ENCODE measurements around the gene ZKSCAN1. TPM values are rescaled to one million over a fixed set of nuclear protein-coding genes. Genes with fewer than 3 reads are reported as not detected.

The ZKSCAN1 gene
- total RNA-seq, 1 experiment from 2014 or later, result 29.8 TPM

GRCh38 chr7:100048680-100049079 is 33.3 kb downstream of the ZKSCAN1 start:
- H3K27ac Mint-ChIP-seq, result no peak overlapping the region
- Histone ChIP-seq H3K27me3 (ENCODE audit: insufficient read depth, low read length) (no peaks in the 10 kb centered on the region), H4K20me1 (ENCODE audit: control insufficient read depth, insufficient read depth, insufficient read length) (no peaks in the 10 kb centered on the region), H3K4ac (ENCODE audit: low read depth, low read length) (no peak overlapping the region), H4K5ac (ENCODE audit: insufficient read length, low read depth, low read length) (no peak overlapping the region), H3K4me1 (ENCODE audit: insufficient read depth, low read length) (no peaks in the 10 kb centered on the region), H3K9ac (ENCODE audit: extremely low read depth, insufficient read length, low read length) (no peak overlapping the region), H2BK5ac (ENCODE audit: insufficient read length, low read length) (no peak overlapping the region), H2BK12ac (ENCODE audit: insufficient read length, low read depth, low read length) (no peak overlapping the region), H3K56ac (ENCODE audit: insufficient read length, low read depth, low read length) (no peak overlapping the region), H3K18ac (ENCODE audit: insufficient read length, low read depth, low read length) (no peak overlapping the region), H4K91ac (ENCODE audit: insufficient read length, low read depth, low read length) (no peak overlapping the region), H3T11ph (ENCODE audit: low read length) (no peak overlapping the region), H3K23me2 (ENCODE audit: insufficient read length, low read depth, low read length, poor library complexity, severe bottlenecking) (peaks cover 2% of the 10 kb centered on the region), H2AFZ (ENCODE audit: low read length) (no peak overlapping the region), H4K8ac (replicated peaks; ENCODE audit: insufficient read length, low read depth, low read length) (no peak overlapping the region), H2AK5ac (ENCODE audit: insufficient read length, low read length) (no peak overlapping the region), H3K4me2 (ENCODE audit: insufficient read depth, insufficient read length, low read length) (no peak overlapping the region), H3K9me3 (ENCODE audit: control insufficient read depth, low read depth, low read length) (no peaks in the 10 kb centered on the region), H2BK15ac (ENCODE audit: low read depth, low read length) (no peak overlapping the region; the same call in 1 of the 2 replicates), H3K14ac (ENCODE audit: insufficient read depth, low read length) (no peak overlapping the region), H3K79me1 (ENCODE audit: insufficient read depth, low read depth, low read length, poor library complexity, severe bottlenecking) (peaks cover 4% of the 10 kb centered on the region), H3K23ac (ENCODE audit: insufficient read length, low read depth, low read length) (no peak overlapping the region), H2BK20ac (ENCODE audit: low read depth, low read length, poor library complexity, severe bottlenecking) (no peak overlapping the region), H3K27ac (ENCODE audit: insufficient read length, low read depth, low read length) (no peak overlapping the region), H3K79me2 (ENCODE audit: insufficient read depth, low read length) (no peaks in the 10 kb centered on the region; the same call in 1 of the 2 replicates), H2BK120ac (ENCODE audit: low read depth, low read length, poor library complexity, severe bottlenecking) (no peak overlapping the region)
- H3K36me3 Mint-ChIP-seq (ENCODE audit: insufficient read depth in 1 of 3, low read depth in 3 of 3), result peaks cover 6 to 15% (median 12%) of the 10 kb centered on the region in 3 experiments
- WGBS (ENCODE audit: extremely low coverage, insufficient read length, low lambda C conversion rate), result no CpG with 5 or more reads among the region's 4 CpGs
- TF ChIP-seq, protein P1, sequence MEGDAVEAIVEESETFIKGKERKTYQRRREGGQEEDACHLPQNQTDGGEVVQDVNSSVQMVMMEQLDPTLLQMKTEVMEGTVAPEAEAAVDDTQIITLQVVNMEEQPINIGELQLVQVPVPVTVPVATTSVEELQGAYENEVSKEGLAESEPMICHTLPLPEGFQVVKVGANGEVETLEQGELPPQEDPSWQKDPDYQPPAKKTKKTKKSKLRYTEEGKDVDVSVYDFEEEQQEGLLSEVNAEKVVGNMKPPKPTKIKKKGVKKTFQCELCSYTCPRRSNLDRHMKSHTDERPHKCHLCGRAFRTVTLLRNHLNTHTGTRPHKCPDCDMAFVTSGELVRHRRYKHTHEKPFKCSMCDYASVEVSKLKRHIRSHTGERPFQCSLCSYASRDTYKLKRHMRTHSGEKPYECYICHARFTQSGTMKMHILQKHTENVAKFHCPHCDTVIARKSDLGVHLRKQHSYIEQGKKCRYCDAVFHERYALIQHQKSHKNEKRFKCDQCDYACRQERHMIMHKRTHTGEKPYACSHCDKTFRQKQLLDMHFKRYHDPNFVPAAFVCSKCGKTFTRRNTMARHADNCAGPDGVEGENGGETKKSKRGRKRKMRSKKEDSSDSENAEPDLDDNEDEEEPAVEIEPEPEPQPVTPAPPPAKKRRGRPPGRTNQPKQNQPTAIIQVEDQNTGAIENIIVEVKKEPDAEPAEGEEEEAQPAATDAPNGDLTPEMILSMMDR (conservative IDR thresholded peaks at IDR 0.05), result no peak
- DNase-seq, result no peak
- peaks cover 10 to 12% of the 10 kb centered on the region in 2 experiments for H3K4me1 Mint-ChIP-seq
- H3K4me3 Mint-ChIP-seq, result peak overlapping the region; percentile 66 to 90; a peak in 4 of 5 replicates
- H3K27me3 Mint-ChIP-seq (ENCODE audit: low read depth), result no peaks in the 10 kb centered on the region; the same call in none of the 2 replicates
- H3K9me3 Mint-ChIP-seq, result peaks cover 0 to 4% of the 10 kb centered on the region in 2 experiments; a peak in 3 of 5 replicates

Measured in H9 (cell line).